ENCODE measurements around the gene SLC6A6.

- TF ChIP-seq CTCF (IDR thresholded peaks at IDR 0.05 in 8 of 11, conservative IDR thresholded peaks at IDR 0.05 in 3 of 11) (no peak), POLR2AphosphoS5 (IDR thresholded peaks at IDR 0.05) (peak in 1 of 3 donors; percentile 47), POLR2A (IDR thresholded peaks at IDR 0.05) (no peak)
These were observed 14.0 kb downstream of the SLC6A6 start for GRCh38 chr3:14416453-14416852.

Data from spleen (tissue), 7 donors.